Measurements from ENCODE around the gene ABTB2.

GRCh38 chr11:34364102-34364501, 6.3 kb upstream of the ABTB2 start:
- TF ChIP-seq, protein P1, sequence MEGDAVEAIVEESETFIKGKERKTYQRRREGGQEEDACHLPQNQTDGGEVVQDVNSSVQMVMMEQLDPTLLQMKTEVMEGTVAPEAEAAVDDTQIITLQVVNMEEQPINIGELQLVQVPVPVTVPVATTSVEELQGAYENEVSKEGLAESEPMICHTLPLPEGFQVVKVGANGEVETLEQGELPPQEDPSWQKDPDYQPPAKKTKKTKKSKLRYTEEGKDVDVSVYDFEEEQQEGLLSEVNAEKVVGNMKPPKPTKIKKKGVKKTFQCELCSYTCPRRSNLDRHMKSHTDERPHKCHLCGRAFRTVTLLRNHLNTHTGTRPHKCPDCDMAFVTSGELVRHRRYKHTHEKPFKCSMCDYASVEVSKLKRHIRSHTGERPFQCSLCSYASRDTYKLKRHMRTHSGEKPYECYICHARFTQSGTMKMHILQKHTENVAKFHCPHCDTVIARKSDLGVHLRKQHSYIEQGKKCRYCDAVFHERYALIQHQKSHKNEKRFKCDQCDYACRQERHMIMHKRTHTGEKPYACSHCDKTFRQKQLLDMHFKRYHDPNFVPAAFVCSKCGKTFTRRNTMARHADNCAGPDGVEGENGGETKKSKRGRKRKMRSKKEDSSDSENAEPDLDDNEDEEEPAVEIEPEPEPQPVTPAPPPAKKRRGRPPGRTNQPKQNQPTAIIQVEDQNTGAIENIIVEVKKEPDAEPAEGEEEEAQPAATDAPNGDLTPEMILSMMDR (conservative IDR thresholded peaks at IDR 0.05; ENCODE audit: low read depth, low read length), result no peak
- no peak for TF ChIP-seq EZH2 (IDR thresholded peaks at IDR 0.05; ENCODE audit: borderline replicate concordance, low read depth, low read length, poor library complexity, severe bottlenecking)

Measured in A673 (cell line).